HG02623 (cell line): ENCODE measurements around the gene C4orf50.
"Not testable (repeated sequence)": the region's sequence is repeated elsewhere in the genome, so short reads cannot be mapped to it uniquely, and the experiment has no call there.

ENCODE experiments used
- ATAC-seq: cut with Tn5 transposase; IDR thresholded peaks from one replicate; pipeline ENCODE4 v1.9.1; 2021; ENCODE audit warnings: moderate library complexity; ENCODE audit not compliant: unreplicated experiment

C4orf50 gene

GRCh38 chr4:6019316-6020263 is 1.4 kb upstream of the C4orf50 start:
- no peak for ATAC-seq

GRCh38 chr4:6017800-6018199 is 431 bp downstream of the C4orf50 start:
- no peak for ATAC-seq

GRCh38 chr4:6017030-6017429 is 1.2 kb downstream of the C4orf50 start:
- ATAC-seq: no peak

- no peak for ATAC-seq
Measured at GRCh38 chr4:6013564-6013963, 4.7 kb downstream of the C4orf50 start.

GRCh38 chr4:6012200-6012599 is 6.0 kb downstream of the C4orf50 start:
- no peak for ATAC-seq

GRCh38 chr4:6011686-6012085 is 6.5 kb downstream of the C4orf50 start:
- ATAC-seq: no peak

GRCh38 chr4:6011271-6011671 is 7.0 kb downstream of the C4orf50 start:
- ATAC-seq: no peak

GRCh38 chr4:6010789-6011188 is 7.4 kb downstream of the C4orf50 start:
- ATAC-seq: no peak

GRCh38 chr4:6009452-6009851 is 8.8 kb downstream of the C4orf50 start:
- no peak for ATAC-seq

GRCh38 chr4:6008766-6009385 is 9.4 kb downstream of the C4orf50 start:
- ATAC-seq: no peak

- no peak for ATAC-seq
Measured at GRCh38 chr4:6008092-6008551, 10.1 kb downstream of the C4orf50 start.

- no peak for ATAC-seq
Measured at GRCh38 chr4:6005175-6005574, 13.1 kb downstream of the C4orf50 start.

GRCh38 chr4:6003485-6003884 is 14.7 kb downstream of the C4orf50 start:
- not testable (repeated sequence) for ATAC-seq

GRCh38 chr4:6002926-6003325 is 15.3 kb downstream of the C4orf50 start:
- ATAC-seq: no peak

- ATAC-seq: no peak
Measured at GRCh38 chr4:6002492-6002833, 15.8 kb downstream of the C4orf50 start.

- ATAC-seq: no peak
Measured at GRCh38 chr4:6001680-6002491, 16.3 kb downstream of the C4orf50 start.

GRCh38 chr4:5999830-6000365 is 18.3 kb downstream of the C4orf50 start:
- ATAC-seq: no peak

- no peak for ATAC-seq
Measured at GRCh38 chr4:5999356-5999755, 18.9 kb downstream of the C4orf50 start.

- peak; percentile 64 for ATAC-seq
Measured at GRCh38 chr4:5998333-5998936, 19.8 kb downstream of the C4orf50 start.

- no peak for ATAC-seq
Measured at GRCh38 chr4:5996641-5997040, 21.6 kb downstream of the C4orf50 start.
